Measurements from ENCODE around the gene TSPAN12.
A peak's percentile ranks its signal among the peaks of the same experiment; 100 is the strongest.

TSPAN12 gene

DNA sequence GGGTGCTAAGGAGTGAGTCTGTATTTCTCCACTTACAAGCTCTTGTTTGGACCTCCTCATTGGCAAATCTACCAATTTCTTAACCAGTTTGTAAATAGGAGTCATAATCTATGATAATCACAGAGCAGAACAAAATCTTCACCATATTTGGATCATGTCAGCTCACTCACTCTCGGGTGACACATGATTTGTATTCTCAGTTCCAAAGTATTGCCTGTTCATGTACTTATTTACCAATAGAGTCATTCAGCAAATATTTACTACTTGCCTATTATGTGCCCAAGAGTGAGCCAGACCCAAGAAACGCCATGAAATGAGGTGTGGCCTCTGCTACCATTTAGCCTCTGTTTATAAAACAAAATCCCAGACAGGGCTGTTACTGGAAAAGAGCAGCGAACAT is 114.8 kb downstream of the TSPAN12 start:
- no peak for DNase-seq (ENCODE audit: low read depth, low spot score)

DNA sequence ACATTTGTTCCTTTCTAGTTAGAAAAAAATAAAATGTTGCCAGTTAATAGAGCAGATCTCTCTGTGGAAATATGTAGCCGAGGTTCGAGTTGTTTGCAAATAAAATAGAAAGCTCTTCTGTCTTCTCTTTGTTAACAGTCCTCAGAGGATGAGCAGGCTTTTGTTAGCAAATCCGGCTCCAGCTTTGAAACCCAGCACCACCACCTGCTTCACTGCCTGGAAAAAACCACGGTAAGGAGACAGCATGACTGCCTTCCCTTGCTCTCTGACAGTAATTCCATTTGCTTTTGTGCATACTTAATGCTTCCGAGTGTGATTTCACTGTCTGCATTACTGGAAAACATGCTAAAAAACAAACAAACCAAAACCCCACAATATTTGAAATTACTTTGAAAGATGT is 115.6 kb downstream of the TSPAN12 start:
- DNase-seq (ENCODE audit: low read depth, low spot score) = no peak

DNA sequence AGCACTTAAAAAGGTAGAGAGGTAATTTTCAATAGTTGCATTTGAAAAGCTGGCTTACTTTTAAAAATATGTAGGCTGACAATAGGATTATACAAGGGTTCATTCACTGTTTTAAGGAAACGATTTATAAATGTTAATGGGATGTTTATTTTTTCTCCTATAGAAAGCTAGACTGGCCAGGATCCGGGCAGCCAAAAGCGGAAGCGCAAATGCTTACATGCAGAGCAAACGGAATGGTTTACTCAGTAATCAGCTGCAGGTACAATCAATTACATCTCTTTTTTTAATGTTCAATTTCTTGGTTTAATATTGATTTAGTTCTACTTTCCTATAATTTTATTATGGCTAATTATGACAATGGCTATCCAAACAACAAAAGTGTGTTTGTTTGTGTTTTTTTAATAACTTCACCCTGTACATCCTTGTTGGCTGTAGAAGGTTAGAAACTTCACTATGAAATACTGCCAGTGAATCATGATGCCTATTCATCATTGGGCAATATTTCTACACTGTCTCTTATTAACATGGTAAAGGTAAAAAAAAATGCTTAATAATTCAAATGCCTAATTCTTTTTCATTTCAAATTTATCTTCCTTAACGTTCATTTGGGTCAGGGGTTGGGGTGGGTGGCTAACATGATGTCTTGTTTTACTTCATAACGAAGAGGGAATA is 116.4 kb downstream of the TSPAN12 start:
- no peak for DNase-seq (ENCODE audit: low read depth, low spot score)

- peak; percentile 26 for DNase-seq (ENCODE audit: low read depth, low spot score)
Measured at GRCh38 chr7:120740348-120740747, 117.6 kb downstream of the TSPAN12 start.

GRCh38 chr7:120738816-120739215 is 119.1 kb downstream of the TSPAN12 start:
- no peak for DNase-seq (ENCODE audit: low read depth, low spot score)
